ENCODE measurements around the gene PARK7.

DNA sequence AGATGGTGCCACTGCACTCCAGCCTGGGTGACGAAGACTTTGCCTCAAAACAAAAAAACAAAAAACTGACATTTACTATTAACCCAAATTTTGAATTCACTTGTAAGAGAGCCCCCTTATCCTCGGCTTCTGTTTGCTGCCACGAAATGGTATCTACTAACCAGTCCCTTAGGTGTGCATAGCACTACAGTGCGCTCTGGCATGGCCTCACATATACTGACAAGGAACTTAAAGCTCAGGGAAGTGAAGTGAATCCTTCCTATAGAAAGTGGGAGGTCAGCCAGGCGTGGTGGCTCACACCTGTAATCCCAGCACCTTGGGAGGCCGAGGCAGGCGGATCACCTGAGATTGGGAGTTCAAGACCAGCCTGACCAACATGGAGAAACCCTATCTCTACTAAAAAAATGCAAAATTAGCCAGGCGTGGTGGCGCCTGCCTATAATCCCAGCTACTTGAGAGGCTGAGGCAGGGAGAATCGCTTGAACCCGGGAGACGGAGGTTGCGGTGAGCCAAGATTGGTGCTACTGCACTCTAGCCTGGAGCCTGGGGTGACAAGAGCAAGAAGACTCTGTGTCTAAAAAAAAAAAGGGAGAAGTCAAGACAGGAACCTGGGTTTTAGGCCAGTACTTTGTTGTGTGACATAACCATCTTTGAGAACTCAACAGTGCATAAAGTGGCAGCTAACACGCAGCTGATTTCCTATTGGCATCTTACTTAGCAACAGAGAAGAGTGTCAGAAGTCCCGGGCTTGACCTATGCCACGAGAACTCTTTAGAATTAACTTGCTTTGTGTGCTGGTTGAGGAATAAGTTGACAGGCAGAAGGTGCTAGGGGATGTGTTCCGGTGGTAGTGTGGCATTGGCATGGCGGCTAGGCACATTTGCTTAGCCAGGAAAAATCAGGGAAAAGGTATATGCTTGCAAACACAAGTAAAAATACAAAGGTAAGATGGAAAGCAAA is 47.8 kb downstream of the PARK7 start:
- TF ChIP-seq, protein P1, sequence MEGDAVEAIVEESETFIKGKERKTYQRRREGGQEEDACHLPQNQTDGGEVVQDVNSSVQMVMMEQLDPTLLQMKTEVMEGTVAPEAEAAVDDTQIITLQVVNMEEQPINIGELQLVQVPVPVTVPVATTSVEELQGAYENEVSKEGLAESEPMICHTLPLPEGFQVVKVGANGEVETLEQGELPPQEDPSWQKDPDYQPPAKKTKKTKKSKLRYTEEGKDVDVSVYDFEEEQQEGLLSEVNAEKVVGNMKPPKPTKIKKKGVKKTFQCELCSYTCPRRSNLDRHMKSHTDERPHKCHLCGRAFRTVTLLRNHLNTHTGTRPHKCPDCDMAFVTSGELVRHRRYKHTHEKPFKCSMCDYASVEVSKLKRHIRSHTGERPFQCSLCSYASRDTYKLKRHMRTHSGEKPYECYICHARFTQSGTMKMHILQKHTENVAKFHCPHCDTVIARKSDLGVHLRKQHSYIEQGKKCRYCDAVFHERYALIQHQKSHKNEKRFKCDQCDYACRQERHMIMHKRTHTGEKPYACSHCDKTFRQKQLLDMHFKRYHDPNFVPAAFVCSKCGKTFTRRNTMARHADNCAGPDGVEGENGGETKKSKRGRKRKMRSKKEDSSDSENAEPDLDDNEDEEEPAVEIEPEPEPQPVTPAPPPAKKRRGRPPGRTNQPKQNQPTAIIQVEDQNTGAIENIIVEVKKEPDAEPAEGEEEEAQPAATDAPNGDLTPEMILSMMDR (IDR thresholded peaks at IDR 0.05; ENCODE audit: low read depth, low read length, poor library complexity, severe bottlenecking) = no peak
- TF ChIP-seq EZH2phosphoT487 (IDR thresholded peaks at IDR 0.05; ENCODE audit: borderline replicate concordance, low read length) = no peak

Data from DOHH2 (cell line).